Skeletal muscle tissue (tissue), 4 donors: Measurements from ENCODE around the gene PDZRN4. TPM values are rescaled to one million over a fixed set of nuclear protein-coding genes. Genes with fewer than 3 reads are reported as not detected.
"Not testable (repeated sequence)": the region's sequence is repeated elsewhere in the genome, so short reads cannot be mapped to it uniquely, and the experiment has no call there.

Source experiments
- H3K27ac ChIP-seq: one replicate; pipeline ENCODE4 v1.7.0; 2013; ENCODE audit warnings: mild to moderate bottlenecking, low read depth, low read length, inconsistent platforms
- H3K27me3 ChIP-seq, 3 donors: one replicate each; pipeline ENCODE4 v1.7.0; 2013; ENCODE audit warnings: low read length in 3 of 3; ENCODE audit not compliant: control insufficient read depth in 3 of 3, insufficient read depth in 3 of 3
- H3K36me3 ChIP-seq, 3 donors: one replicate each; pipeline ENCODE4 v1.7.0; 2013; ENCODE audit warnings: low read length in 3 of 3; ENCODE audit not compliant: control insufficient read depth in 3 of 3, insufficient read depth in 3 of 3
- H3K4me1 ChIP-seq, 3 donors: one replicate each; pipeline ENCODE4 v1.7.0; 2013; ENCODE audit warnings: low read length in 3 of 3, mild to moderate bottlenecking in 3 of 3; ENCODE audit not compliant: control insufficient read depth in 3 of 3, insufficient read depth in 3 of 3
- H3K4me3 ChIP-seq, 3 donors: one replicate each; pipeline ENCODE4 v1.7.0; 2013; ENCODE audit warnings: low read length in 3 of 3
- H3K9ac ChIP-seq, 3 donors: one replicate each; pipeline ENCODE4 v1.7.0; 2013; ENCODE audit warnings: low read length in 3 of 3, mild to moderate bottlenecking in 3 of 3, moderate library complexity in 2 of 3, low read depth in 1 of 3
- H3K9me3 ChIP-seq, 3 donors: one replicate each; pipeline ENCODE4 v1.7.0; 2013; ENCODE audit warnings: low read length in 3 of 3; ENCODE audit not compliant: control insufficient read depth in 3 of 3
- total RNA-seq: library from RNA; depleted of rRNA; stranded (reverse); fragments of >200 nt; gene quantifications from one replicate; pipeline ENCODE4 v1.2.3, GENCODE V29; 2014
- donor health status: Osteomylitis.

Gene PDZRN4
- total RNA-seq, 1 donor from 2014 or later = 1.6 TPM

- no peak overlapping the region for H3K27ac ChIP-seq
- no peaks in the 10 kb centered on the region for H3K27me3 ChIP-seq
- no peaks in the 10 kb centered on the region for H3K4me1 ChIP-seq
- no peak overlapping the region for H3K9ac ChIP-seq
- H3K9me3 ChIP-seq = no peaks in the 10 kb centered on the region
- H3K4me3 ChIP-seq = no peak overlapping the region
- H3K36me3 ChIP-seq = no peaks in the 10 kb centered on the region
These were observed 408.1 kb downstream of the PDZRN4 start for GRCh38 chr12:41596190-41596589.

- Histone ChIP-seq H3K4me3 (no peak overlapping the region), H3K27ac (no peak overlapping the region), H3K27me3 (no peaks in the 10 kb centered on the region), H3K9me3 (no peaks in the 10 kb centered on the region), H3K9ac (no peak overlapping the region), H3K4me1 (no peaks in the 10 kb centered on the region), H3K36me3 (no peaks in the 10 kb centered on the region)
These were observed 416.7 kb downstream of the PDZRN4 start for GRCh38 chr12:41604830-41605229.

GRCh38 chr12:41605545-41606305 lies 417.6 kb downstream of the PDZRN4 start:
- Histone ChIP-seq H3K9ac (no peak overlapping the region), H3K27me3 (no peaks in the 10 kb centered on the region), H3K36me3 (no peaks in the 10 kb centered on the region), H3K27ac (no peak overlapping the region), H3K9me3 (no peaks in the 10 kb centered on the region), H3K4me3 (no peak overlapping the region), H3K4me1 (no peaks in the 10 kb centered on the region)

DNA sequence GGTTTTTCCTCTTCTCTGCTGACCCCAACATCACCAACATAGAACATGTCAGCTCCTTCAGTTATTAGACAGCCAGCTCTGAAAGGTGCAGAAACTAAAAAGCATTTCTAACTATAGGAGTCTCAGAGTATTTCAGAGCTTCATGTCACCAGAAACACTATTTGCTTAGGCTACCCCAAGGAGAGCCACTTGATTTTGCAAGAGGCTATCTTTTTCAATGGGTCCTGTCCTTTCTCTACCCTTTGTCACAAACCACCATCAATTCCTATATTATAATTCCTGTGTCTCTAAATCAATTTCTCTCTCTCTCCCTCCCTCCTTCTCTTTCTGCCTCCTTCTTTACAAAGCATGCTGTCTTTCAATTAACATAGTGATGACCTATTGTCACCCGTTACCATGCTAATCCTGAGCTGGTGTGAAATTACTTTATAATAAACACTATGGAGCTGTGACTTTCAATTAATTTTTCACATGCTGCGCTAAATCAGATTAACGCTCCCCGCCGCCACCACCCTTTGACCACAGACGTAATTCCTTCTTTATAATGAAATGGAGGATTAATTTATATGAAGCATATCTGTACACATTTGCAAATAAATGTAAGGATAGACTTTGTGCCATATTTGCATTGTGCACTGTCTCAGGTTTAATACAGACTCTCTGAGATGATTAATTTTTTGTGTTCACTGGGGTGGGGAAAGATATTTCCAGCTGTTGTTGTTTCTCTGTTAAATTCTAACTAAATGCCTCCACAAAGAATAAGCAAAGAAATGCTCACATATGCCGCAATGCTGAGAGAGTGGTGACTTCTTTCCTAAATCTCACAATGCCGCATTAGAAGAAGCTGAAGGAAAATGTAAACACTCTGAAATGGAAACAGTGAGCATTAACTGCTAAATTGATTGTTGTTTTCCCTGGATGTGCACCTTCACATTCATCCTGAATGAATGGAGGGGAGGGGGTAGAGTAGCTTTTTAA lies 418.6 kb downstream of the PDZRN4 start:
- no peak overlapping the region for H3K4me3 ChIP-seq
- H3K27me3 ChIP-seq = no peaks in the 10 kb centered on the region
- no peaks in the 10 kb centered on the region for H3K4me1 ChIP-seq
- H3K9me3 ChIP-seq = no peaks in the 10 kb centered on the region
- H3K27ac ChIP-seq = no peak overlapping the region
- no peaks in the 10 kb centered on the region for H3K36me3 ChIP-seq
- H3K9ac ChIP-seq = no peak overlapping the region

- Histone ChIP-seq H3K4me3 (no peak overlapping the region), H3K27me3 (no peaks in the 10 kb centered on the region), H3K4me1 (no peaks in the 10 kb centered on the region), H3K9me3 (no peaks in the 10 kb centered on the region), H3K9ac (no peak overlapping the region), H3K36me3 (no peaks in the 10 kb centered on the region), H3K27ac (no peak overlapping the region)
These were observed 424.9 kb downstream of the PDZRN4 start for GRCh38 chr12:41612892-41613557.

GRCh38 chr12:41615174-41615573 lies 427.1 kb downstream of the PDZRN4 start:
- H3K27me3 ChIP-seq, H3K4me1 ChIP-seq, H3K9ac ChIP-seq, H3K36me3 ChIP-seq, H3K9me3 ChIP-seq, H3K4me3 ChIP-seq, H3K27ac ChIP-seq: not testable (repeated sequence)

- Histone ChIP-seq H3K9me3 (no peaks in the 10 kb centered on the region), H3K27ac (no peak overlapping the region), H3K4me1 (no peaks in the 10 kb centered on the region), H3K36me3 (no peaks in the 10 kb centered on the region), H3K27me3 (no peaks in the 10 kb centered on the region), H3K4me3 (no peak overlapping the region), H3K9ac (no peak overlapping the region)
These were observed 431.6 kb downstream of the PDZRN4 start for GRCh38 chr12:41619705-41620104.

DNA sequence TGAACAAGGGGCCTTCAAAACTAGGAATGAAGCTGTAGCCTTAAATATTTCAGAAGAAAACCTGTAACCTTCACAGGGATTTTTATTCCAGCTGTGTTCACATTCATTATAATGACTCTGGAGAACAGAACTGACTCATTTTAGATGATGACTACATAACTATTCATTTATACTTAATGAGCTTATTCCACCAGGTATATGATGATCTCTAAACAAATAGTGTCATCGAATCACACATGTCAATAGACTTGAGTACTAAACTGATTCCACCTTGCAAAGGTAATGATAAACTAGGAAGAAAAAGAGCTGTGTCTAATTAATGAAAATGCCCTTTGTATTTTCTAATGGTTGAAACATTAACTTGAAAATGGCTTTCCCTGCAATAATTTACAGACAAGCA lies 433.2 kb downstream of the PDZRN4 start:
- H3K9me3 ChIP-seq = no peaks in the 10 kb centered on the region
- H3K36me3 ChIP-seq = no peaks in the 10 kb centered on the region
- no peaks in the 10 kb centered on the region for H3K4me1 ChIP-seq
- H3K27ac ChIP-seq = no peak overlapping the region
- H3K27me3 ChIP-seq = no peaks in the 10 kb centered on the region
- no peak overlapping the region for H3K4me3 ChIP-seq
- H3K9ac ChIP-seq = no peak overlapping the region
